DMS79 (cell line): ENCODE data around the gene LRRTM4.
"Not testable (repeated sequence)": the region's sequence is repeated elsewhere in the genome, so short reads cannot be mapped to it uniquely, and the experiment has no call there.

Experiments used
- DNase-seq: peaks from one replicate; lab custom pipeline; 2025; lab: John Stamatoyannopoulos, UW

The LRRTM4 gene

GRCh38 chr2:76862901-76863300 is 659.3 kb downstream of the LRRTM4 start:
- DNase-seq, result no peak

GRCh38 chr2:76861708-76862107 is 660.5 kb downstream of the LRRTM4 start:
- DNase-seq, result no peak

GRCh38 chr2:76851000-76851399 is 671.2 kb downstream of the LRRTM4 start:
- DNase-seq, result peak; percentile 98

- DNase-seq, result no peak
Measured at GRCh38 chr2:76849086-76849485, 673.1 kb downstream of the LRRTM4 start.

- no peak for DNase-seq
Measured at GRCh38 chr2:76839826-76840225, 682.4 kb downstream of the LRRTM4 start.

GRCh38 chr2:76829374-76830234 is 692.6 kb downstream of the LRRTM4 start:
- DNase-seq, result no peak

GRCh38 chr2:76826691-76827090 is 695.5 kb downstream of the LRRTM4 start:
- no peak for DNase-seq

- no peak for DNase-seq
Measured at GRCh38 chr2:76825140-76825970, 696.8 kb downstream of the LRRTM4 start.

GRCh38 chr2:76821731-76822130 is 700.4 kb downstream of the LRRTM4 start:
- no peak for DNase-seq

- DNase-seq, result no peak
Measured at GRCh38 chr2:76813084-76813483, 709.1 kb downstream of the LRRTM4 start.

- DNase-seq, result no peak
Measured at GRCh38 chr2:76812156-76812555, 710.0 kb downstream of the LRRTM4 start.

- DNase-seq, result no peak
Measured at GRCh38 chr2:76809136-76809535, 713.0 kb downstream of the LRRTM4 start.

- no peak for DNase-seq
Measured at GRCh38 chr2:76808732-76809131, 713.4 kb downstream of the LRRTM4 start.

- no peak for DNase-seq
Measured at GRCh38 chr2:76793647-76794334, 728.4 kb downstream of the LRRTM4 start.

- DNase-seq, result not testable (repeated sequence)
Measured at GRCh38 chr2:76781313-76781712, 740.9 kb downstream of the LRRTM4 start.

- no peak for DNase-seq
Measured at GRCh38 chr2:76763276-76763675, 758.9 kb downstream of the LRRTM4 start.

GRCh38 chr2:76760367-76760704 is 761.8 kb downstream of the LRRTM4 start:
- DNase-seq, result no peak

GRCh38 chr2:76759634-76760366 is 762.4 kb downstream of the LRRTM4 start:
- DNase-seq, result no peak

- peak; percentile 98 for DNase-seq
Measured at GRCh38 chr2:76752506-76752905, 769.7 kb downstream of the LRRTM4 start.

GRCh38 chr2:76749858-76750257 is 772.3 kb downstream of the LRRTM4 start:
- DNase-seq, result no peak

GRCh38 chr2:76748581-76749296 is 773.4 kb downstream of the LRRTM4 start:
- no peak for DNase-seq
